ENCODE data around the gene RAD51C. TPM values are rescaled to one million over a fixed set of nuclear protein-coding genes. Genes with fewer than 3 reads are reported as not detected.

The RAD51C gene
- total RNA-seq, 1 donor from 2014 or later = 9.4 TPM

DNA sequence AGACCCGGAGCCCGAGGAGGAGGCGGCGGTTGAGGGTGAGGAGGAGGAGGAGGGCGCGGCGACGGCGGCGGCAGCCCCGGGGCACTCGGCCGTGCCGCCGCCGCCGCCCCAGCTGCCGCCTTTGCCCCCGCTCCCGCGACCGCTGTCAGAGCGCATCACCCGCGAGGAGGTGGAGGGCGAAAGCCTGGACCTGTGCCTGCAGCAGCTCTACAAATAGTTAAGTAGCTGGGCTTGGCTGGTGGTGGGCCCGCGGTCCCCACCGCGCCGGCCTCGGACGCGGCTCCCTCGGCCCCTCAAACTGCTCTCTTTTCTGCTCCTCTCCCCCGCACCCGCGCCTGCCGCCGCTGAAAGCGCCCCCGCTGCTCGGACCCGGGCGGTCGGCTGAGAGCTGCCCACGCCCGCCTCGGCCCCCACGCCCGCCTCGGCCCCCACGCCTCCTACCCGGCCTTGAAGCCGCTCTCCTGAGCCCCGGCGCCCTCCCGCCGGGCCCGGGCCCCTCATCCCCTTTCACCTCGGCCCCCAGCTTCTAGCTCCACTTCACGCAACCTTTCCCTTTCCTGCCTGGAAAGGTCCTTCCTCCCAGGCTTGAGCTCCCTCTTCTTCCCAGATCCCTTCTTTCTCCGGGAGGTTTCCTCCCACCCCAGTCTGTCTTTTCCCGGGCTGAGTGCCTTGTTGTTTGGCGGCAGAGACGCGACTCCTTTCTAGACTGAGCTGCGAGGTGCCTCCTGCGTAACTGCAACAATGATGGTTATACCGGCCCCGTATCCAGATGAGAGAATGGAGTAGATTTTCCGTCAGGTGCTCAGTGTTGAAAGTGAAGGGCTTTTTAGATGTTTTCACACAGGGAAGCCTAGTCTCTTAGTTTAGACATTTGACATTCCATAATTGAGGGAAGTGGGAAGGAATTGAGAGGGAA, 64.1 kb downstream of the RAD51C start:
- Mint-ChIP-seq H3K36me3 (ENCODE audit: low read depth, unreplicated experiment) (no peaks in the 10 kb centered on the region), H3K4me3 (ENCODE audit: unreplicated experiment) (peak overlapping the region; percentile 96), H3K27ac (ENCODE audit: unreplicated experiment) (peak overlapping the region; percentile 85), H3K9me3 (ENCODE audit: unreplicated experiment) (no peaks in the 10 kb centered on the region), H3K27me3 (ENCODE audit: low read depth, unreplicated experiment) (peaks cover 13% of the 10 kb centered on the region), H3K4me1 (ENCODE audit: low read depth, unreplicated experiment) (peaks cover 2% of the 10 kb centered on the region)
- no peaks in the 10 kb centered on the region for H3K4me1 ChIP-seq (ENCODE audit: insufficient read depth, low read length)
- H3K79me2 ChIP-seq (ENCODE audit: insufficient read depth, low read length) = no peaks in the 10 kb centered on the region
- FAIRE-seq = no peak
- no peaks in the 10 kb centered on the region for H3K9me3 ChIP-seq (ENCODE audit: insufficient read depth, low read depth, low read length)
- peak; percentile 2 for DNase-seq (ENCODE audit: low read depth)
- H4K20me1 ChIP-seq (ENCODE audit: insufficient read depth, low read length) = no peaks in the 10 kb centered on the region
- H3K4me3 ChIP-seq (ENCODE audit: insufficient read depth, low read depth, low read length) = peak overlapping the region; percentile 70
- H3K27me3 ChIP-seq (ENCODE audit: insufficient read depth, low read length) = peaks cover 20% of the 10 kb centered on the region
- no peaks in the 10 kb centered on the region for H3K36me3 ChIP-seq (ENCODE audit: insufficient read depth, low read length)
- H2AFZ ChIP-seq (ENCODE audit: low read depth, low read length) = peak overlapping the region; percentile 89
- H3K4me2 ChIP-seq (ENCODE audit: low read length) = peak overlapping the region; percentile 95
- H3K9ac ChIP-seq (ENCODE audit: low read length) = peak overlapping the region; percentile 59
- peak; percentile 64 for TF ChIP-seq EZH2 (IDR thresholded peaks at IDR 0.05; ENCODE audit: insufficient read depth, low read length)
- TF ChIP-seq, protein P1, sequence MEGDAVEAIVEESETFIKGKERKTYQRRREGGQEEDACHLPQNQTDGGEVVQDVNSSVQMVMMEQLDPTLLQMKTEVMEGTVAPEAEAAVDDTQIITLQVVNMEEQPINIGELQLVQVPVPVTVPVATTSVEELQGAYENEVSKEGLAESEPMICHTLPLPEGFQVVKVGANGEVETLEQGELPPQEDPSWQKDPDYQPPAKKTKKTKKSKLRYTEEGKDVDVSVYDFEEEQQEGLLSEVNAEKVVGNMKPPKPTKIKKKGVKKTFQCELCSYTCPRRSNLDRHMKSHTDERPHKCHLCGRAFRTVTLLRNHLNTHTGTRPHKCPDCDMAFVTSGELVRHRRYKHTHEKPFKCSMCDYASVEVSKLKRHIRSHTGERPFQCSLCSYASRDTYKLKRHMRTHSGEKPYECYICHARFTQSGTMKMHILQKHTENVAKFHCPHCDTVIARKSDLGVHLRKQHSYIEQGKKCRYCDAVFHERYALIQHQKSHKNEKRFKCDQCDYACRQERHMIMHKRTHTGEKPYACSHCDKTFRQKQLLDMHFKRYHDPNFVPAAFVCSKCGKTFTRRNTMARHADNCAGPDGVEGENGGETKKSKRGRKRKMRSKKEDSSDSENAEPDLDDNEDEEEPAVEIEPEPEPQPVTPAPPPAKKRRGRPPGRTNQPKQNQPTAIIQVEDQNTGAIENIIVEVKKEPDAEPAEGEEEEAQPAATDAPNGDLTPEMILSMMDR (IDR thresholded peaks at IDR 0.05; ENCODE audit: insufficient read depth, low read depth, low read length) = no peak
- H3K27ac ChIP-seq (ENCODE audit: low read depth, low read length) = no peak overlapping the region

DNA sequence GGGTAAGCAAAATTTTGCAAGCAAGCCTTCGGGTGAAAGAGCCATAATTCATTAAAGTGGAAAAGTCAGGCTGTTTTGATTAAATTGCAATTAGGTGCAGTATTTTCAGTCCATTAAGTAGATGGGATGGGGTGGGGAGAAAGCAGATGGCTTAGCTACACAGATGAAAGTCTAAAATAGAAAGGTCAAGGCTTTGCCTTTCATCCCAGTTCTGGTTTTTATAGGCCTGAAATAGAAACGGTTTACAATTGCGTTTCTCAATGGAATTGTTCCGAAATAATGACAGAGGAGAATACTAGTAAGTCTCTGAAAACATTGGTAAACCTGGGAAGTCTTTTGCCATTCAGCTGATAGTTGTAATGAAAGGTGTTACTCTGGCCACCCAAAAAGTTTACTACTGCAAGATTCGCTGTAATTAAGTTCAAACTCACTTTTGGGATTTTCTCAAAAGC, 64.8 kb downstream of the RAD51C start:
- Histone ChIP-seq H3K36me3 (ENCODE audit: insufficient read depth, low read length) (no peaks in the 10 kb centered on the region), H3K4me3 (ENCODE audit: insufficient read depth, low read depth, low read length) (no peak overlapping the region), H3K9me3 (ENCODE audit: insufficient read depth, low read depth, low read length) (no peaks in the 10 kb centered on the region), H3K9ac (ENCODE audit: low read length) (no peak overlapping the region), H3K4me1 (ENCODE audit: insufficient read depth, low read length) (no peaks in the 10 kb centered on the region), H2AFZ (ENCODE audit: low read depth, low read length) (peak overlapping the region; percentile 89), H4K20me1 (ENCODE audit: insufficient read depth, low read length) (no peaks in the 10 kb centered on the region), H3K27me3 (ENCODE audit: insufficient read depth, low read length) (peaks cover 21% of the 10 kb centered on the region), H3K4me2 (ENCODE audit: low read length) (peak overlapping the region; percentile 95), H3K79me2 (ENCODE audit: insufficient read depth, low read length) (no peaks in the 10 kb centered on the region), H3K27ac (ENCODE audit: low read depth, low read length) (no peak overlapping the region)
- FAIRE-seq (no peak), DNase-seq (ENCODE audit: low read depth) (no peak)
- Mint-ChIP-seq H3K4me3 (ENCODE audit: unreplicated experiment) (peak overlapping the region; percentile 96), H3K36me3 (ENCODE audit: low read depth, unreplicated experiment) (no peaks in the 10 kb centered on the region), H3K27ac (ENCODE audit: unreplicated experiment) (no peak overlapping the region), H3K9me3 (ENCODE audit: unreplicated experiment) (no peaks in the 10 kb centered on the region), H3K27me3 (ENCODE audit: low read depth, unreplicated experiment) (peaks cover 13% of the 10 kb centered on the region), H3K4me1 (ENCODE audit: low read depth, unreplicated experiment) (peaks cover 2% of the 10 kb centered on the region)
- no peak for TF ChIP-seq EZH2 (IDR thresholded peaks at IDR 0.05; ENCODE audit: insufficient read depth, low read length)
- TF ChIP-seq, protein P1 (IDR thresholded peaks at IDR 0.05; ENCODE audit: insufficient read depth, low read depth, low read length) = no peak

DNA sequence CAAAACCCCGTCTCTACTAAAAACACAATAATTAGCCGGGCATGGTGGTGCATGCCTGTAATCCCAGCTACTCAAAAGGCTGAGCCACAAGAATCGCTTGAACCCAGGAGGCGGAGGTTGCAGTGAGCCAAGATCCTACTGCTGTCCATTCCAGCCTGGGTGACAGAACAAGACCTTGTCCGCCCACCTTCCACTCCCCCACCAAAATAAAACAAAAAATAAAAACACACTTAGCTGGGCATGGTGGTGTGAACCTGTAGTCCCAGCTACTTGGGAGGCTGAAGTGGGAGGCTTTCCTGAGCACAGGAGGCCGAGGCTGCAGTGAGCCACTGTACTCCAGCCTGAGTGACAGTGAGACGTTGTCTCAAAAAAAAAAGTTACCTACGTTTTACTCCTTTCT, 66.5 kb downstream of the RAD51C start:
- Histone ChIP-seq H3K9ac (ENCODE audit: low read length) (no peak overlapping the region), H3K36me3 (ENCODE audit: insufficient read depth, low read length) (no peaks in the 10 kb centered on the region), H3K4me1 (ENCODE audit: insufficient read depth, low read length) (no peaks in the 10 kb centered on the region), H3K9me3 (ENCODE audit: insufficient read depth, low read depth, low read length) (no peaks in the 10 kb centered on the region), H3K4me3 (ENCODE audit: insufficient read depth, low read depth, low read length) (no peak overlapping the region), H3K27me3 (ENCODE audit: insufficient read depth, low read length) (peaks cover 21% of the 10 kb centered on the region), H3K4me2 (ENCODE audit: low read length) (no peak overlapping the region), H4K20me1 (ENCODE audit: insufficient read depth, low read length) (no peaks in the 10 kb centered on the region), H3K79me2 (ENCODE audit: insufficient read depth, low read length) (no peaks in the 10 kb centered on the region), H3K27ac (ENCODE audit: low read depth, low read length) (no peak overlapping the region), H2AFZ (ENCODE audit: low read depth, low read length) (no peak overlapping the region)
- TF ChIP-seq EZH2 (IDR thresholded peaks at IDR 0.05; ENCODE audit: insufficient read depth, low read length) = no peak
- TF ChIP-seq, protein P1 (IDR thresholded peaks at IDR 0.05; ENCODE audit: insufficient read depth, low read depth, low read length) = no peak
- H3K4me1 Mint-ChIP-seq (ENCODE audit: low read depth, unreplicated experiment) = peaks cover 2% of the 10 kb centered on the region
- FAIRE-seq (no peak), DNase-seq (ENCODE audit: low read depth) (no peak)
- H3K36me3 Mint-ChIP-seq (ENCODE audit: low read depth, unreplicated experiment) = no peaks in the 10 kb centered on the region
- H3K9me3 Mint-ChIP-seq (ENCODE audit: unreplicated experiment) = no peaks in the 10 kb centered on the region
- H3K27ac Mint-ChIP-seq (ENCODE audit: unreplicated experiment) = no peak overlapping the region
- H3K4me3 Mint-ChIP-seq (ENCODE audit: unreplicated experiment) = no peak overlapping the region
- H3K27me3 Mint-ChIP-seq (ENCODE audit: low read depth, unreplicated experiment) = peaks cover 13% of the 10 kb centered on the region
